ENCODE results near the gene IL12RB2. TPM values are rescaled to one million over a fixed set of nuclear protein-coding genes. Genes with fewer than 3 reads are reported as not detected.

Gene IL12RB2
- total and polyA plus RNA-seq, 2 donors (not counting 1 experiment from before 2014, with no cell fraction given) = 0.67 TPM; not detected in 1

DNA sequence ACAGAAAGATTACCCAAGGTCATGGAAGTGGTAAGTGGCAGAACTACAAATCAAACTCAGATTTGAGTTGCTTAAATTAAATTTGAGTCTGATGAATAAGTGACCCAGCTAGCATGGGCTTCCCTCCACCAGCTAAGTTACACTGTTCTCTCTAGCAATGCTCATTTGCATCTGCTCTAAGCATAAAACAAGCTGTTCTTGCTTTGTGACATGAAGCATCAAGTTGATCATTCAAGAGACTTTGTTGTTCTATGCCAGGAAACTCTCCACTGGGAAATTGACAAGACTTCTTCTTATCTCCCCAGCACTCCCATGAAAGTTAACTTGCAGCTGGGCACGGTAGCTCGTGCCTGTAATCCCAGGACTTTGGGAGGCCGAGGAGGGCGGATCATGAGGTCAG is 73.5 kb downstream of the IL12RB2 start:
- H3K27ac Mint-ChIP-seq = no peak overlapping the region
- H3K4me1 Mint-ChIP-seq = no peaks in the 10 kb centered on the region
- 85% methylated on average over 4 of the region's 4 CpGs for WGBS (ENCODE audit: insufficient coverage)
- ATAC-seq (ENCODE audit: low read depth) (no peak), DNase-seq (no peak)
- Histone ChIP-seq H3K4me2 (replicated peaks; ENCODE audit: low read depth, low read length, poor library complexity, severe bottlenecking) (no peak overlapping the region), H4K20me1 (ENCODE audit: control insufficient read depth, insufficient read depth, low read length, poor library complexity, severe bottlenecking) (no peaks in the 10 kb centered on the region), H3K36me3 (replicated peaks in 1 of 2; ENCODE audit: control extremely low read depth in 1 of 2, control insufficient read depth in 1 of 2, extremely low read depth in 1 of 2, insufficient read depth in 2 of 2, low read length in 1 of 2) (no peaks in the 10 kb centered on the region), H3K9ac (ENCODE audit: low read length) (no peak overlapping the region), H3K27ac (ENCODE audit: low read length in 2 of 2) (no peak overlapping the region), H3K4me1 (ENCODE audit: control insufficient read depth in 2 of 2, insufficient read depth in 2 of 2, low read length in 2 of 2) (no peaks in the 10 kb centered on the region), H3K4me3 (ENCODE audit: control extremely low read depth in 1 of 5, extremely low read depth in 1 of 5, insufficient read depth in 1 of 5, low read depth in 2 of 5, low read length in 4 of 5) (no peak overlapping the region), H3K9me3 (ENCODE audit: control extremely low read depth in 1 of 3, control insufficient read depth in 2 of 3, insufficient read depth in 1 of 3, low read length in 2 of 3) (peaks cover 2 to 22% (median 10%) of the 10 kb centered on the region in 3 donors), H2AFZ (ENCODE audit: insufficient read depth, low read depth, low read length, poor library complexity, severe bottlenecking) (no peak overlapping the region), H3K27me3 (replicated peaks in 1 of 4; ENCODE audit: control extremely low read depth in 1 of 4, control insufficient read depth in 3 of 4, insufficient read depth in 4 of 4, low read length in 3 of 4) (no peaks in the 10 kb centered on the region), H3K79me2 (ENCODE audit: control insufficient read depth, insufficient read depth, low read length) (no peaks in the 10 kb centered on the region)
- ChIA-PET POLR2A (no interaction called here), CTCF (interaction anchor here (1.1 kb wide), 1 partner anchor 13 kb away, joined by 3 read pairs; no protein-coding TSS in a partner anchor)
- intact Hi-C loops (cut with micrococcal nuclease) = no loop called here
- H3K9me3 Mint-ChIP-seq (ENCODE audit: insufficient read depth) = peaks cover 28% of the 10 kb centered on the region
- no peak overlapping the region for H3K4me3 Mint-ChIP-seq
- TF ChIP-seq, protein P1, sequence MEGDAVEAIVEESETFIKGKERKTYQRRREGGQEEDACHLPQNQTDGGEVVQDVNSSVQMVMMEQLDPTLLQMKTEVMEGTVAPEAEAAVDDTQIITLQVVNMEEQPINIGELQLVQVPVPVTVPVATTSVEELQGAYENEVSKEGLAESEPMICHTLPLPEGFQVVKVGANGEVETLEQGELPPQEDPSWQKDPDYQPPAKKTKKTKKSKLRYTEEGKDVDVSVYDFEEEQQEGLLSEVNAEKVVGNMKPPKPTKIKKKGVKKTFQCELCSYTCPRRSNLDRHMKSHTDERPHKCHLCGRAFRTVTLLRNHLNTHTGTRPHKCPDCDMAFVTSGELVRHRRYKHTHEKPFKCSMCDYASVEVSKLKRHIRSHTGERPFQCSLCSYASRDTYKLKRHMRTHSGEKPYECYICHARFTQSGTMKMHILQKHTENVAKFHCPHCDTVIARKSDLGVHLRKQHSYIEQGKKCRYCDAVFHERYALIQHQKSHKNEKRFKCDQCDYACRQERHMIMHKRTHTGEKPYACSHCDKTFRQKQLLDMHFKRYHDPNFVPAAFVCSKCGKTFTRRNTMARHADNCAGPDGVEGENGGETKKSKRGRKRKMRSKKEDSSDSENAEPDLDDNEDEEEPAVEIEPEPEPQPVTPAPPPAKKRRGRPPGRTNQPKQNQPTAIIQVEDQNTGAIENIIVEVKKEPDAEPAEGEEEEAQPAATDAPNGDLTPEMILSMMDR (IDR thresholded peaks at IDR 0.05) = no peak
- TF ChIP-seq EZH2 (IDR thresholded peaks at IDR 0.05; ENCODE audit: borderline replicate concordance, insufficient read depth, low read depth, low read length, poor library complexity, severe bottlenecking) = no peak
- H3K27me3 Mint-ChIP-seq = no peaks in the 10 kb centered on the region

GRCh38 chr1:67382292-67382691 is 74.6 kb downstream of the IL12RB2 start:
- H3K9me3 Mint-ChIP-seq (ENCODE audit: insufficient read depth) = peaks cover 28% of the 10 kb centered on the region
- Histone ChIP-seq H3K79me2 (ENCODE audit: control insufficient read depth, insufficient read depth, low read length) (no peaks in the 10 kb centered on the region), H3K9ac (ENCODE audit: low read length) (no peak overlapping the region), H3K4me3 (ENCODE audit: control extremely low read depth in 1 of 5, extremely low read depth in 1 of 5, insufficient read depth in 1 of 5, low read depth in 2 of 5, low read length in 4 of 5) (no peak overlapping the region), H3K4me2 (replicated peaks; ENCODE audit: low read depth, low read length, poor library complexity, severe bottlenecking) (no peak overlapping the region), H3K27me3 (replicated peaks in 1 of 4; ENCODE audit: control extremely low read depth in 1 of 4, control insufficient read depth in 3 of 4, insufficient read depth in 4 of 4, low read length in 3 of 4) (no peaks in the 10 kb centered on the region), H3K4me1 (ENCODE audit: control insufficient read depth in 2 of 2, insufficient read depth in 2 of 2, low read length in 2 of 2) (no peaks in the 10 kb centered on the region), H3K36me3 (replicated peaks in 1 of 2; ENCODE audit: control extremely low read depth in 1 of 2, control insufficient read depth in 1 of 2, extremely low read depth in 1 of 2, insufficient read depth in 2 of 2, low read length in 1 of 2) (no peaks in the 10 kb centered on the region), H3K9me3 (ENCODE audit: control extremely low read depth in 1 of 3, control insufficient read depth in 2 of 3, insufficient read depth in 1 of 3, low read length in 2 of 3) (peaks cover 2 to 22% (median 10%) of the 10 kb centered on the region in 3 donors), H2AFZ (ENCODE audit: insufficient read depth, low read depth, low read length, poor library complexity, severe bottlenecking) (no peak overlapping the region), H4K20me1 (ENCODE audit: control insufficient read depth, insufficient read depth, low read length, poor library complexity, severe bottlenecking) (no peaks in the 10 kb centered on the region), H3K27ac (ENCODE audit: low read length in 2 of 2) (no peak overlapping the region)
- ChIA-PET POLR2A (no interaction called here), CTCF (interaction anchor here (1.1 kb wide), 1 partner anchor 14 kb away, joined by 3 read pairs; no protein-coding TSS in a partner anchor)
- DNase-seq (no peak), ATAC-seq (ENCODE audit: low read depth) (no peak)
- TF ChIP-seq, protein P1 (IDR thresholded peaks at IDR 0.05) = no peak
- TF ChIP-seq EZH2 (IDR thresholded peaks at IDR 0.05; ENCODE audit: borderline replicate concordance, insufficient read depth, low read depth, low read length, poor library complexity, severe bottlenecking) = no peak
- H3K27me3 Mint-ChIP-seq = no peaks in the 10 kb centered on the region
- H3K27ac Mint-ChIP-seq = no peak overlapping the region
- intact Hi-C loops (cut with micrococcal nuclease) = no loop called here
- no peak overlapping the region for H3K4me3 Mint-ChIP-seq
- H3K4me1 Mint-ChIP-seq = no peaks in the 10 kb centered on the region
- WGBS (ENCODE audit: insufficient coverage) = no CpG with 5 or more reads among the region's 1 CpG
